ENCODE measurements around the gene ACTL8. TPM values are rescaled to one million over a fixed set of nuclear protein-coding genes. Genes with fewer than 3 reads are reported as not detected.
A peak's percentile ranks its signal among the peaks of the same experiment; 100 is the strongest.

The ACTL8 gene
- total RNA-seq, 1 experiment from 2014 or later: 0.20 TPM

- Histone ChIP-seq H3K4me3 (no peak overlapping the region), H3K27me3 (no peaks in the 10 kb centered on the region), H3K36me3 (no peaks in the 10 kb centered on the region), H3K9me3 (no peaks in the 10 kb centered on the region)
- no peak for DNase-seq
Observed at GRCh38 chr1:17810668-17811067, 55.5 kb downstream of the ACTL8 start.

DNA sequence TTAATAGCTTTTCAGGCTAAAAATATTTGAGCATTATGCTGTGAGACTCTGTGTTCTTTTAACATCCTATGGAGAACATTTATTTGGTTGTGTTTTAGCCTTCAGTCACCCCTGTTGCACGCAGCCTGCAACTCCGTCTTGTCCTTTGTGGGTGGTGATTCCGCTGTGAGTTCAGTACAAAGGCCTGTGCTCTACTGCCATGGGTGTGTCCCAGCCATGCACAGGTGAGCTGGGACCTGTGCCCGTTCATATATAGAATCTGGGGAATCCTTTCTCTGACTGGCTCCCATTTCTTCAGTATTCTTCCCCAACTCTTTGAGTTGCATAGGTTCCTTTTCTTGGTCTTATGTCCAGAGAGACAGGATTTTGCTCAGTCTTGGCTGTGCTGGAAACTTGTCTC lies 61.4 kb downstream of the ACTL8 start:
- Histone ChIP-seq H3K9me3 (no peaks in the 10 kb centered on the region), H3K27me3 (no peaks in the 10 kb centered on the region), H3K4me3 (no peak overlapping the region), H3K36me3 (no peaks in the 10 kb centered on the region)
- DNase-seq: no peak

- DNase-seq: no peak
- no peak overlapping the region for H3K4me3 ChIP-seq
- no peaks in the 10 kb centered on the region for H3K9me3 ChIP-seq
- no peaks in the 10 kb centered on the region for H3K36me3 ChIP-seq
- H3K27me3 ChIP-seq: no peaks in the 10 kb centered on the region
Observed at GRCh38 chr1:17819129-17819802, 64.1 kb downstream of the ACTL8 start.

DNA sequence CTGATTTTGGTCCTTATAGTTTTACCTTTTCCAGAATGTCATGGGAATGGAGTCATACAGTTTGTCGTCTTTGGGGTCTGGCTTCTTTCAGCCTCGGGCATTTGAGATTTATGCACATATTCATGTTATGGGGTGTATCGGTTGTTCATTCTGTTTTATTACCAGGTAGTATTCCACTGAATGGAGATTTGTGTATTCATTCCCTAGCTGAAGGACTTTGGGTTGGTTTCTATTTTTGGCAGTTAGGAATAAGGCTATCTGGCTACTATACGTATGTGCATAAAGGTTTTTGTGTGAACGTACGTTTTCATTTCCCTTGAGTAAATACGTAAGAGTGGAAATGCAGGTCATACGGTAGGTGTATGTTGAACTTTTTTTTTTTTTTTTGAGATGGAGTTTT lies 65.1 kb downstream of the ACTL8 start:
- Histone ChIP-seq H3K36me3 (no peaks in the 10 kb centered on the region), H3K9me3 (no peaks in the 10 kb centered on the region), H3K27me3 (no peaks in the 10 kb centered on the region), H3K4me3 (no peak overlapping the region)
- DNase-seq: no peak

DNA sequence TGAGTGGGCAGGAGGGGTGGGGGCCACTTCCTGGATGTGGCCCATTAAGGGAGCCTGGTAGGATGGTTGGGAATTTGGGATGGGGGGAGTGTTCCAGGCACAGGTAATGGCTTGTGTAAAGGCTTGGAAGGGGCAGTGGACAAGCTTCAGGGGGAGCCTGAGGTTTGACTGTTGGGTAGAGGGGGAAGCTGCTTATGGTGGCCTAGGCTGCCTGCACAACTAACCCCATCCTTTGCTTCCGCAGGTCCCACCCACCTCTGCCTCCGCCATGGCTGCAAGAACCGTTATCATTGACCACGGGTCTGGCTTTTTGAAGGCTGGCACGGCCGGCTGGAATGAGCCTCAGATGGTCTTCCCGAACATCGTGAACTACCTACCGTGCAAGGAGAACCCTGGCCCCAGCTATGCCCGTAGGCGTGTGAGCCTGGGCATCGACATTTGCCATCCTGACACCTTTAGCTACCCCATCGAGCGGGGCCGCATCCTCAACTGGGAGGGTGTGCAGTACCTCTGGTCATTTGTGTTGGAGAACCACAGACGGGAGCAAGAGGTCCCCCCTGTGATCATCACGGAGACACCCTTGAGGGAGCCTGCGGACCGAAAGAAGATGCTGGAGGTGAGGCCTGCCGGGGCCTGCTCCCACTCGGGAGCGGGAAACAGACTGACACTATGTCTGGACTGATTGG lies 67.8 kb downstream of the ACTL8 start:
- no peaks in the 10 kb centered on the region for H3K9me3 ChIP-seq
- H3K4me3 ChIP-seq: no peak overlapping the region
- H3K27me3 ChIP-seq: no peaks in the 10 kb centered on the region
- no peak for DNase-seq
- no peaks in the 10 kb centered on the region for H3K36me3 ChIP-seq

GRCh38 chr1:17825273-17826164 lies 70.4 kb downstream of the ACTL8 start:
- Histone ChIP-seq H3K9me3 (no peaks in the 10 kb centered on the region), H3K36me3 (no peaks in the 10 kb centered on the region), H3K27me3 (no peaks in the 10 kb centered on the region), H3K4me3 (no peak overlapping the region)
- DNase-seq: no peak

DNA sequence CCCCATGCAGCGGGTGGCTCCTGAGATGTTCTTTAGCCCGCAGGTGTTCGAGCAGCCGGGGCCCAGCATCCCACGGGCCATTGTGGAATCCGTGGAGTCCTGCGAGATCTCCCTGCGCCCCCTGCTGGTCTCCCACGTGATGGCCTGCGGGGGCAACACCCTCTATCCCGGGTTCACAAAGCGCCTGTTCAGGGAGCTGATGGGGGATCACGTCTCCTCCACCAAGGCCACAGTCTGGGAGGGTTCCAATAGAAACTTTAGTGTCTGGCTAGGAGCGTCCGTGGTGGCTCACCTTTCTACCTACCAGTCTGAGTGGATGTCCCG lies 71.0 kb downstream of the ACTL8 start:
- peak; percentile 39 for DNase-seq
- Histone ChIP-seq H3K36me3 (no peaks in the 10 kb centered on the region), H3K27me3 (no peaks in the 10 kb centered on the region), H3K4me3 (no peak overlapping the region), H3K9me3 (no peaks in the 10 kb centered on the region)

GRCh38 chr1:17828991-17829390 lies 73.9 kb downstream of the ACTL8 start:
- Histone ChIP-seq H3K9me3 (no peaks in the 10 kb centered on the region), H3K36me3 (no peaks in the 10 kb centered on the region), H3K4me3 (no peak overlapping the region), H3K27me3 (no peaks in the 10 kb centered on the region)
- DNase-seq: no peak

DNA sequence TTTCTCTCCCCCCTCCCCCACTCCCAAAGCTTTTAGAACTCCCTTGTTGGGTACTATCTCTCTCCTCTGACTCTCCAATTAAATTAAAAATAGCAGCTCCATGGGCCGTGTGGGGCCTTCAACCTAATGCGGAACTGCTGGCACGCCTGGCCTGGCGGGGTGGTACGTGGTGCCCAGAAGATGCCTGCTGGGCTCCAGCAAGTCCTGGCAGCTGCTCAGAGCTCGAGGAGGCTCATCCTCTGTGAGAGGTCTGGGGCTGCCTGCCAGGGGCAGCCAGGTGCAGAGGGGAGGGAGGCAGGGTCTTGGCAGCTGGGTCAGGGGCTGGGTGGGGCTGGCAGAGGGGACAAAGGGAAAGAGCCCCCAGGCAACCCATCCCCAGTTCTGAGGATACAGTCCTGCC lies 74.4 kb downstream of the ACTL8 start:
- Histone ChIP-seq H3K9me3 (no peaks in the 10 kb centered on the region), H3K4me3 (no peak overlapping the region), H3K36me3 (no peaks in the 10 kb centered on the region), H3K27me3 (no peaks in the 10 kb centered on the region)
- DNase-seq: peak; percentile 34

DNA sequence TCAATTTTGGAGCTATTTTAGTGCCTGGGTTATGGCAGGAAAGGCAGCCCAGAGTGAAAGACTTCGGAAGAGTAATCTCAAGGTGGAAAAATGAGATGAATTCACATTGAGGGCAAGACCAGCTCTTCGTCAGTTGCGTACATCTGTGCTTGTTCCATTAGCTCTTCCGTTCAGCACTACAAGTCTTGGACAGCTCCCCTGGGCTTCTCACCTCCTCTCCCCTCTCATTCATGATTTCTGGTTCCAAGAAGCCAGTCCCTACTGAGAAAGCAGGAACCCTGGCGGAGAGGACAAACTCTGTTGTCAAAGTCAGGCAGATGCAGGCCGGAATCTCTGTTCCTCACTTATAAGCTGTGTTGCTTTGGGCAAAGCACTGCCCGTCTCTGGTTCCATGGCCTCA lies 76.5 kb downstream of the ACTL8 start:
- Histone ChIP-seq H3K4me3 (no peak overlapping the region), H3K9me3 (no peaks in the 10 kb centered on the region), H3K36me3 (no peaks in the 10 kb centered on the region), H3K27me3 (no peaks in the 10 kb centered on the region)
- DNase-seq: peak; percentile 16

DNA sequence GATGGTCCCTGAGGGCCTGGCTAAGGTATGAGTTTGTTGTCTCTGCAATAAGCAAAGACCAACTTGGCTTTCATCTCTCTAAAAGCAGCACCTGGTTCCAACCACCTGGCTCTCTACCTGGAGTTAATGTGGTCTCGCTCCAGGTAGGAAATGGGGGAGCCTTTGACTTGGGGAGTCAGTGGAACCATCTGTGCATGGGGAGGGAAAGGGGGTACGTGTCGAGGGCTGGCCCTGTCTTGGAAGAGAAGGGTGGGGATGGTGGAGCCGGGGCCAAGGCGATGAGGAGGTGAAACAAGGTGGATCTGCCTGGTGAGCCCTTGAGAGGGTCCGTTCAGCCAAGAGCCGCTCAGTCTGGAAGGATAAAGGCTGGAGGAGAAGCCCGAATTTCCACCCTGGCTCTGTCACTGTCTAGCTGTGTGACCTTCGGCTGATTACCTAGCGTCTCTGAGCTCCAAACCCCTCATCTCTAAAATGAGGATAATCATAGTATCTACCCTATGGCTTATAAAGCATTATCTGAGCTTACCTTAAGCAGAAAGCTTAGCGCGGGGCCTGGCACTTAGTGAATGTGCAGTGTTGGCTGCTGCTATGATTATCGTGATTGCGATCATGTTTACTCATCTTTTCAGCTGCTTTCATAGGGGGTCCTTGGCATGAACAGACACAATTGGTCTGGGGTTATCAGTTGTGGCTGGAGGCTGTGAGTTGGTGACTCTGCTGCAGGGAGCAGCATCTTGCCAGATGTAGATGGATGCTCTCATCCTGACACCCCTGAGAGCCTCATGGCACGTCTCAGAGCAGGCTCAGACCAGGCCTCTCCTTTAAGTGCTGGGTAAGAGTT lies 78.7 kb downstream of the ACTL8 start:
- Histone ChIP-seq H3K4me3 (no peak overlapping the region), H3K9me3 (no peaks in the 10 kb centered on the region), H3K27me3 (no peaks in the 10 kb centered on the region), H3K36me3 (no peaks in the 10 kb centered on the region)
- no peak for DNase-seq

DNA sequence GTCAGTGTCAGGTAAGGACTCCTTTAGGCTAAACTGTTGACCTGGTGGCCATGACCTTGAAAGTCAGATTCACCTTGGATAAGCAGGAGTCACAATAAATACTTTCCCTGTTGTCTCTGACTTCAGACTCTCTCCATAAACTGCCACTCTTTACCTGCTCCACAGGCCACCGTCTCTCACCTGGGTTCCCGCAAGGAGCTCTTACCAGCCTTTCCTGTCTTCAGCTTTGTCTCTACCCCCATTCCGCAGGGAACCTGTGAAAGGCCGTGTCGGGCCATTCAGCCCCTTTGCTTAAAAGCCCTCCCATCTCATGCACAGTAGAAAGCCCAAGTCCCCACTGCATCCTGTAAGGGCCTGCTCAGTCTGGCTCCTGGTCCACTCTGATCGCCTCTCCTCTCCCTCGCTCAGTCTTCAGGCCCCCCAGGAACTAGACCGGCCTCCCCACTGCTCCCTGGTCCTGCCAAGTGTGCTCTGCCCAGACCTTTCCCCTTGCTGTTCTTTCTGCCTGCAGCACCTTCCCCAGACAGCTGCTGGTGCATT lies 79.5 kb downstream of the ACTL8 start:
- H3K4me3 ChIP-seq: no peak overlapping the region
- H3K27me3 ChIP-seq: no peaks in the 10 kb centered on the region
- DNase-seq: no peak

DNA sequence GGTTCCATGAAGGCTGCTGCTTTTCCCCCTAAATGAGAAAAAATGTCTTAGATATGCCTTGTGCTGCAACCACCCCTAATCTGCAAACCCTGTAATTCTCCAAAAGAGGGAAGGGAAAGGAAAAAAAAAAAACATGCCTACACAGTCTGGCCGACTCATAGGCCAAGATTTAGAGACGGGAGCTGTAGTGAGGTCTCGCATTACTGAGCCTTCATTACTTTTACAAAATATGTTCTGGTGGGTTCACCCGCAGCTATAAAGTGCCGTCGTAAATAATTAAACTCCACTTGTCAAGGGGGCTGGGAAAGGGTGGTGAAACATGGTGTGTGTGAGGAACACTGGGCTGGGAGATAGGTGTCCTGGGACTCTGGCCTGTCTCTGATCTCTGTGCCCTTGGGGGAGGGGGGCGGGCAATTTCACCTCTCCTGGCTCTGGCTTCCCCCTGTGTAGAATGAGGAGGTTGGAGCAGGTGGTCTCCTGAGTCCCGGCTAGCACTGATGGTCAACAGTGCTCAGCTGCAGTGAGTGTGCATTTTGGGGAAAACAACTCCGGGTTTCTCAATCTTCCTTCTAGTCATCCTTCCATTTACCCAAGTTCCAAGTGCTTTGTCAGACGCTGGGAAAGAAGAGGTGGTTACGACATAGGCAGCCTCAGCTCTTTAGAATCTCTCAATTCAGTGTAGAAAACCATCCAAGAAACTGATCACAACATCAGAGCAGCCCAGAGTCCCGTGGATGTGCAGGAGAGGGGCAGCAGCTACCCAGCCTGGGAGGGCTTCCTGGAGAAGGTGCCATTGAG lies 82.3 kb downstream of the ACTL8 start:
- Histone ChIP-seq H3K9me3 (no peaks in the 10 kb centered on the region), H3K27me3 (no peaks in the 10 kb centered on the region), H3K36me3 (no peaks in the 10 kb centered on the region), H3K4me3 (no peak overlapping the region)
- DNase-seq: no peak

More for the DNA sequence above, 79.5 kb downstream of the ACTL8 start:
- Histone ChIP-seq H3K36me3 (no peaks in the 10 kb centered on the region), H3K9me3 (no peaks in the 10 kb centered on the region)

- no peak for DNase-seq
- H3K36me3 ChIP-seq: no peaks in the 10 kb centered on the region
- H3K4me3 ChIP-seq: no peak overlapping the region
- no peaks in the 10 kb centered on the region for H3K9me3 ChIP-seq
- H3K27me3 ChIP-seq: no peaks in the 10 kb centered on the region
Observed at GRCh38 chr1:17839641-17840196, 84.6 kb downstream of the ACTL8 start.

- Histone ChIP-seq H3K27me3 (no peaks in the 10 kb centered on the region), H3K36me3 (no peaks in the 10 kb centered on the region), H3K4me3 (no peak overlapping the region), H3K9me3 (no peaks in the 10 kb centered on the region)
- DNase-seq: no peak
Observed at GRCh38 chr1:17841944-17842343, 86.8 kb downstream of the ACTL8 start.

GRCh38 chr1:17842686-17843085 lies 87.6 kb downstream of the ACTL8 start:
- Histone ChIP-seq H3K27me3 (no peaks in the 10 kb centered on the region), H3K36me3 (no peaks in the 10 kb centered on the region), H3K9me3 (no peaks in the 10 kb centered on the region), H3K4me3 (no peak overlapping the region)
- DNase-seq: no peak
